CD8-positive, alpha-beta memory T cell (primary cell): ENCODE results near the gene PLIN3. TPM values are rescaled to one million over a fixed set of nuclear protein-coding genes. Genes with fewer than 3 reads are reported as not detected.
"Not testable (repeated sequence)": the region's sequence is repeated elsewhere in the genome, so short reads cannot be mapped to it uniquely, and the experiment has no call there.

Experiments used
- CTCF ChIA-PET: fragments of 350-600 bp; sonication (Branson Sonifier 250); formaldehyde crosslinking; loops from one replicate; lab custom pipeline; 2021; ENCODE audit warnings: antibody characterized with exemption; lab: Charles Lee
- POLR2A ChIA-PET: fragments of 350-600 bp; sonication (Branson Sonifier 250); formaldehyde crosslinking; loops from one replicate; lab custom pipeline; 2021; ENCODE audit warnings: antibody characterized with exemption; lab: Charles Lee
- DNase-seq, 5 donors: peaks; one replicate each; pipeline versions ENCODE4 v3.0.0 to v3.0.0-alpha.2; 2020 to 2022; ENCODE audit warnings: mixed read lengths in 1 of 5
- H3K27ac ChIP-seq: one replicate; pipeline ENCODE4 v1.7.0; 2013; ENCODE audit warnings: low read depth, mild to moderate bottlenecking, low read length, moderate library complexity
- H3K27me3 ChIP-seq: 2 replicates; pipeline ENCODE4 v1.7.0; 2013; ENCODE audit warnings: low read length, mild to moderate bottlenecking; ENCODE audit not compliant: insufficient read depth, poor library complexity, severe bottlenecking
- H3K36me3 ChIP-seq: 2 replicates; pipeline ENCODE4 v1.7.0; 2013; ENCODE audit warnings: mild to moderate bottlenecking, low read length, moderate library complexity; ENCODE audit not compliant: insufficient read depth
- H3K4me1 ChIP-seq: 2 replicates; pipeline ENCODE4 v1.7.0; 2013; ENCODE audit warnings: mild to moderate bottlenecking, low read length, moderate library complexity; ENCODE audit not compliant: insufficient read depth
- H3K4me3 ChIP-seq: 2 replicates; pipeline ENCODE4 v1.7.0; 2013; ENCODE audit warnings: mild to moderate bottlenecking, low read length
- H3K9me3 ChIP-seq: 2 replicates; pipeline ENCODE4 v1.7.0; 2013; ENCODE audit warnings: mild to moderate bottlenecking, low read length
- H3K27ac Mint-ChIP-seq, 8 donors: one replicate each; pipeline ENCODE4 v1.8.0; 2020 to 2021; ENCODE audit warnings: mixed read lengths in 8 of 8, mild to moderate bottlenecking in 6 of 8, inconsistent platforms in 3 of 8, moderate library complexity in 3 of 8
- H3K27me3 Mint-ChIP-seq, 2 donors: one replicate each; pipeline ENCODE4 v1.8.0; 2020 to 2021; ENCODE audit warnings: mixed read lengths in 2 of 2, mild to moderate bottlenecking in 1 of 2, moderate library complexity in 1 of 2
- H3K36me3 Mint-ChIP-seq, 3 donors: one replicate each; pipeline ENCODE4 v1.8.0; 2020 to 2021; ENCODE audit warnings: mixed read lengths in 3 of 3, inconsistent platforms in 1 of 3, mild to moderate bottlenecking in 1 of 3
- H3K4me1 Mint-ChIP-seq, 3 donors: one replicate each; pipeline ENCODE4 v1.8.0; 2020 to 2021; ENCODE audit warnings: mixed read lengths in 3 of 3, inconsistent platforms in 1 of 3, mild to moderate bottlenecking in 1 of 3
- H3K4me3 Mint-ChIP-seq, 7 donors: one replicate each; pipeline ENCODE4 v1.8.0; 2020 to 2021; ENCODE audit warnings: mixed read lengths in 7 of 7, mild to moderate bottlenecking in 6 of 7, moderate library complexity in 4 of 7, inconsistent platforms in 2 of 7
- H3K9me3 Mint-ChIP-seq, 5 donors: one replicate each; pipeline ENCODE4 v1.8.0; 2020 to 2022; ENCODE audit warnings: mixed read lengths in 5 of 5, mild to moderate bottlenecking in 3 of 5, moderate library complexity in 2 of 5, inconsistent platforms in 1 of 5
- polyA plus RNA-seq: library from polyadenylated mRNA; unstranded; fragments of 300-500 nt; fragmentation: Illumina TruSeq; gene quantifications from one replicate; pipeline ENCODE4 v1.2.3, GENCODE V29; 2021
- total RNA-seq, 2 experiments: library from RNA; stranded (reverse); gene quantifications; one replicate each; pipeline ENCODE4 v1.2.3, GENCODE V29; 2021

The PLIN3 gene
- total and polyA plus RNA-seq, 3 experiments from 2014 or later, result 12.3 to 21.6 (median 15.4) TPM

- Mint-ChIP-seq H3K4me1 (peaks cover 10 to 19% (median 17%) of the 10 kb centered on the region in 3 donors), H3K9me3 (no peaks in the 10 kb centered on the region), H3K36me3 (peaks cover 0 to 29% (median 0%) of the 10 kb centered on the region in 3 donors), H3K27ac (peak overlapping the region in 5 of 8 donors; percentile 9 to 91 (median 79)), H3K27me3 (no peaks in the 10 kb centered on the region), H3K4me3 (peak overlapping the region in 3 of 7 donors; percentile 16 to 84 (median 19))
- DNase-seq, result no peak
- Histone ChIP-seq H3K27me3 (no peaks in the 10 kb centered on the region), H3K27ac (no peak overlapping the region), H3K4me1 (peaks cover 10% of the 10 kb centered on the region), H3K36me3 (no peaks in the 10 kb centered on the region), H3K9me3 (no peaks in the 10 kb centered on the region), H3K4me3 (no peak overlapping the region)
- ChIA-PET POLR2A (no interaction called here), CTCF (interaction anchor here (0.9 to 7.3 kb wide), 4 partner anchors 12 to 217 kb away, joined by 3 to 205 read pairs (median 4); partner anchors contain the start of gene FEM1A)
Observed at GRCh38 chr19:4814625-4815425, 52.6 kb downstream of the PLIN3 start.

- H3K9me3 Mint-ChIP-seq, result no peaks in the 10 kb centered on the region
- H3K36me3 Mint-ChIP-seq, result peaks cover 0 to 3% (median 0%) of the 10 kb centered on the region in 3 donors
- DNase-seq, result peak; percentile 70 to 89 (median 84)
- POLR2A ChIA-PET, result no interaction called here
- peaks cover 10% of the 10 kb centered on the region for H3K4me1 ChIP-seq
- no peaks in the 10 kb centered on the region for H3K27me3 Mint-ChIP-seq
- H3K4me3 ChIP-seq, result no peak overlapping the region
- H3K27me3 ChIP-seq, result no peaks in the 10 kb centered on the region
- no peak overlapping the region for H3K27ac ChIP-seq
- H3K9me3 ChIP-seq, result no peaks in the 10 kb centered on the region
- CTCF ChIA-PET, result interaction anchor here (1.0 to 7.3 kb wide), 10 partner anchors 11 to 222 kb away, joined by 3 to 205 read pairs (median 19); partner anchors contain the start of genes PLIN3 and TICAM1
- no peak overlapping the region for H3K27ac Mint-ChIP-seq
- H3K4me3 Mint-ChIP-seq, result no peak overlapping the region
- H3K4me1 Mint-ChIP-seq, result peaks cover 13 to 22% (median 17%) of the 10 kb centered on the region in 3 donors
- H3K36me3 ChIP-seq, result no peaks in the 10 kb centered on the region
Observed at GRCh38 chr19:4811328-4812131, 55.9 kb downstream of the PLIN3 start.

- no peaks in the 10 kb centered on the region for H3K9me3 ChIP-seq
- no peaks in the 10 kb centered on the region for H3K4me1 ChIP-seq
- Mint-ChIP-seq H3K4me1 (peaks cover 6 to 10% (median 6%) of the 10 kb centered on the region in 3 donors), H3K9me3 (no peaks in the 10 kb centered on the region), H3K27me3 (no peaks in the 10 kb centered on the region), H3K36me3 (no peaks in the 10 kb centered on the region), H3K27ac (no peak overlapping the region), H3K4me3 (no peak overlapping the region)
- H3K4me3 ChIP-seq, result no peak overlapping the region
- H3K27ac ChIP-seq, result no peak overlapping the region
- no peaks in the 10 kb centered on the region for H3K27me3 ChIP-seq
- ChIA-PET POLR2A (no interaction called here), CTCF (interaction anchor here (4.2 to 5.8 kb wide), 2 partner anchors 21 to 223 kb away, joined by 55 to 98 read pairs; partner anchors contain the start of gene TICAM1)
- no peaks in the 10 kb centered on the region for H3K36me3 ChIP-seq
- DNase-seq, result no peak
Observed at GRCh38 chr19:4807188-4807587, 60.3 kb downstream of the PLIN3 start.

GRCh38 chr19:4806384-4806783 lies 61.1 kb downstream of the PLIN3 start:
- H3K36me3 ChIP-seq, result no peaks in the 10 kb centered on the region
- ChIA-PET POLR2A (no interaction called here), CTCF (interaction anchor here (2.6 to 5.8 kb wide), 2 partner anchors 44 to 223 kb away, joined by 13 to 98 read pairs; no protein-coding TSS in a partner anchor)
- H3K27ac Mint-ChIP-seq, result no peak overlapping the region
- no peaks in the 10 kb centered on the region for H3K27me3 ChIP-seq
- no peaks in the 10 kb centered on the region for H3K9me3 Mint-ChIP-seq
- H3K4me3 ChIP-seq, result no peak overlapping the region
- no peaks in the 10 kb centered on the region for H3K27me3 Mint-ChIP-seq
- no peaks in the 10 kb centered on the region for H3K4me1 ChIP-seq
- H3K4me3 Mint-ChIP-seq, result no peak overlapping the region
- peaks cover under 1 to 7% (median 3%) of the 10 kb centered on the region in 3 donors for H3K4me1 Mint-ChIP-seq
- no peaks in the 10 kb centered on the region for H3K36me3 Mint-ChIP-seq
- no peaks in the 10 kb centered on the region for H3K9me3 ChIP-seq
- DNase-seq, result no peak
- H3K27ac ChIP-seq, result no peak overlapping the region

- H3K4me1 Mint-ChIP-seq, DNase-seq, POLR2A ChIA-PET, H3K4me3 ChIP-seq, H3K4me3 Mint-ChIP-seq, H3K27ac ChIP-seq, H3K4me1 ChIP-seq, H3K9me3 ChIP-seq, H3K36me3 Mint-ChIP-seq, H3K9me3 Mint-ChIP-seq, H3K36me3 ChIP-seq, H3K27me3 Mint-ChIP-seq, H3K27ac Mint-ChIP-seq, H3K27me3 ChIP-seq: not testable (repeated sequence)
- CTCF ChIA-PET, result interaction anchor here (0.9 to 2.6 kb wide), 3 partner anchors 14 to 73 kb away, joined by 3 to 13 read pairs (median 4); partner anchors contain the start of gene FEM1A
Observed at GRCh38 chr19:4805140-4805539, 62.3 kb downstream of the PLIN3 start.

GRCh38 chr19:4803736-4804695 lies 63.5 kb downstream of the PLIN3 start:
- Histone ChIP-seq H3K27ac (no peak overlapping the region), H3K9me3 (no peaks in the 10 kb centered on the region), H3K27me3 (no peaks in the 10 kb centered on the region), H3K4me3 (no peak overlapping the region), H3K4me1 (no peaks in the 10 kb centered on the region), H3K36me3 (no peaks in the 10 kb centered on the region)
- H3K27ac Mint-ChIP-seq, result peak overlapping the region in 1 of 8 donors; percentile 21
- no peak overlapping the region for H3K4me3 Mint-ChIP-seq
- H3K4me1 Mint-ChIP-seq, result peaks cover 0 to 3% (median 0%) of the 10 kb centered on the region in 3 donors
- no peaks in the 10 kb centered on the region for H3K9me3 Mint-ChIP-seq
- peak; percentile 40 to 72 (median 53) for DNase-seq
- ChIA-PET POLR2A (no interaction called here), CTCF (interaction anchor here (1.2 to 2.6 kb wide), 2 partner anchors 46 to 72 kb away, joined by 4 to 13 read pairs; no protein-coding TSS in a partner anchor)
- H3K27me3 Mint-ChIP-seq, result no peaks in the 10 kb centered on the region
- H3K36me3 Mint-ChIP-seq, result peaks cover 0 to 4% (median 0%) of the 10 kb centered on the region in 3 donors

GRCh38 chr19:4802711-4803110 lies 64.8 kb downstream of the PLIN3 start:
- Histone ChIP-seq H3K4me1 (no peaks in the 10 kb centered on the region), H3K36me3 (peaks cover 5% of the 10 kb centered on the region), H3K27me3 (no peaks in the 10 kb centered on the region), H3K4me3 (no peak overlapping the region), H3K27ac (no peak overlapping the region), H3K9me3 (no peaks in the 10 kb centered on the region)
- ChIA-PET POLR2A (no interaction called here), CTCF (interaction anchor here (2.0 kb wide), 1 partner anchor 12 kb away, joined by 7 read pairs; the partner anchor contains the start of gene FEM1A)
- peaks cover 0 to 15% (median 0%) of the 10 kb centered on the region in 3 donors for H3K36me3 Mint-ChIP-seq
- H3K9me3 Mint-ChIP-seq, result no peaks in the 10 kb centered on the region
- DNase-seq, result no peak
- H3K27me3 Mint-ChIP-seq, result no peaks in the 10 kb centered on the region
- H3K27ac Mint-ChIP-seq, result no peak overlapping the region
- H3K4me1 Mint-ChIP-seq, result peaks cover 0 to 3% (median 0%) of the 10 kb centered on the region in 3 donors
- H3K4me3 Mint-ChIP-seq, result no peak overlapping the region
